MG63 (cell line): ENCODE measurements around the gene ABI2. TPM values are rescaled to one million over a fixed set of nuclear protein-coding genes. Genes with fewer than 3 reads are reported as not detected.

Experiments
- DNase-seq: peaks from one replicate; pipeline ENCODE4 v3.0.0-alpha.2; 2020
- H3K27me3 ChIP-seq: fragments of 250-450 bp; sonication (Bioruptor Pico); 2 replicates; pipeline ENCODE4 v1.5.1; 2020; ENCODE audit warnings: mild to moderate bottlenecking, moderate library complexity
- H3K36me3 ChIP-seq: fragments of 250-450 bp; sonication (Bioruptor Pico); 2 replicates; pipeline ENCODE4 v1.5.1; 2020; ENCODE audit warnings: mild to moderate bottlenecking, moderate library complexity
- H3K4me3 ChIP-seq: fragments of 250-450 bp; sonication (Bioruptor Pico); 2 replicates; pipeline ENCODE4 v1.5.1; 2020; ENCODE audit warnings: mild to moderate bottlenecking, moderate library complexity
- H3K9me3 ChIP-seq: fragments of 250-450 bp; sonication (Bioruptor Pico); 2 replicates; pipeline ENCODE4 v1.5.1; 2020; ENCODE audit warnings: mild to moderate bottlenecking, moderate library complexity
- total RNA-seq: library from RNA; depleted of rRNA; stranded (reverse); fragments of >200 nt; shearing (Covaris generic); gene quantifications from 2 replicates; pipeline ENCODE4 v1.2.3, GENCODE V29; 2014; ENCODE audit warnings: low replicate concordance

The ABI2 gene
- total RNA-seq, 1 experiment from 2014 or later = 33.6 TPM

GRCh38 chr2:203441463-203441862 lies 113.3 kb downstream of the ABI2 start:
- Histone ChIP-seq H3K9me3 (no peaks in the 10 kb centered on the region), H3K4me3 (no peak overlapping the region), H3K36me3 (peaks cover 86% of the 10 kb centered on the region), H3K27me3 (no peaks in the 10 kb centered on the region)
- no peak for DNase-seq

GRCh38 chr2:203442463-203442862 lies 114.3 kb downstream of the ABI2 start:
- H3K36me3 ChIP-seq = peaks cover 83% of the 10 kb centered on the region

GRCh38 chr2:203444738-203445137 lies 116.5 kb downstream of the ABI2 start:
- peaks cover 83% of the 10 kb centered on the region for H3K36me3 ChIP-seq
- no peak overlapping the region for H3K4me3 ChIP-seq

More at GRCh38 chr2:203442463-203442862, 114.3 kb downstream of the ABI2 start:
- H3K27me3 ChIP-seq = no peaks in the 10 kb centered on the region
- no peaks in the 10 kb centered on the region for H3K9me3 ChIP-seq
- no peak overlapping the region for H3K4me3 ChIP-seq
- DNase-seq = no peak

GRCh38 chr2:203446071-203446481 lies 117.9 kb downstream of the ABI2 start:
- DNase-seq = no peak

More at GRCh38 chr2:203444738-203445137, 116.5 kb downstream of the ABI2 start:
- Histone ChIP-seq H3K9me3 (no peaks in the 10 kb centered on the region), H3K27me3 (no peaks in the 10 kb centered on the region)
- DNase-seq = no peak

GRCh38 chr2:203446780-203447179 lies 118.6 kb downstream of the ABI2 start:
- no peak for DNase-seq
- Histone ChIP-seq H3K27me3 (no peaks in the 10 kb centered on the region), H3K9me3 (no peaks in the 10 kb centered on the region), H3K36me3 (peaks cover 89% of the 10 kb centered on the region), H3K4me3 (no peak overlapping the region)

More at GRCh38 chr2:203446071-203446481, 117.9 kb downstream of the ABI2 start:
- no peak overlapping the region for H3K4me3 ChIP-seq
- peaks cover 87% of the 10 kb centered on the region for H3K36me3 ChIP-seq
- no peaks in the 10 kb centered on the region for H3K9me3 ChIP-seq
- H3K27me3 ChIP-seq = no peaks in the 10 kb centered on the region

GRCh38 chr2:203450561-203450960 lies 122.4 kb downstream of the ABI2 start:
- no peaks in the 10 kb centered on the region for H3K9me3 ChIP-seq
- no peaks in the 10 kb centered on the region for H3K27me3 ChIP-seq
- H3K4me3 ChIP-seq = no peak overlapping the region
- H3K36me3 ChIP-seq = peaks cover 90% of the 10 kb centered on the region
- no peak for DNase-seq

- DNase-seq = no peak
- Histone ChIP-seq H3K36me3 (peaks cover 88% of the 10 kb centered on the region), H3K27me3 (no peaks in the 10 kb centered on the region), H3K9me3 (no peaks in the 10 kb centered on the region), H3K4me3 (no peak overlapping the region)
Measured at GRCh38 chr2:203451011-203451410, 122.8 kb downstream of the ABI2 start.

- DNase-seq = no peak
- no peaks in the 10 kb centered on the region for H3K9me3 ChIP-seq
- H3K4me3 ChIP-seq = no peak overlapping the region
- H3K27me3 ChIP-seq = no peaks in the 10 kb centered on the region
- H3K36me3 ChIP-seq = peaks cover 88% of the 10 kb centered on the region
Measured at GRCh38 chr2:203451689-203452088, 123.5 kb downstream of the ABI2 start.

DNA sequence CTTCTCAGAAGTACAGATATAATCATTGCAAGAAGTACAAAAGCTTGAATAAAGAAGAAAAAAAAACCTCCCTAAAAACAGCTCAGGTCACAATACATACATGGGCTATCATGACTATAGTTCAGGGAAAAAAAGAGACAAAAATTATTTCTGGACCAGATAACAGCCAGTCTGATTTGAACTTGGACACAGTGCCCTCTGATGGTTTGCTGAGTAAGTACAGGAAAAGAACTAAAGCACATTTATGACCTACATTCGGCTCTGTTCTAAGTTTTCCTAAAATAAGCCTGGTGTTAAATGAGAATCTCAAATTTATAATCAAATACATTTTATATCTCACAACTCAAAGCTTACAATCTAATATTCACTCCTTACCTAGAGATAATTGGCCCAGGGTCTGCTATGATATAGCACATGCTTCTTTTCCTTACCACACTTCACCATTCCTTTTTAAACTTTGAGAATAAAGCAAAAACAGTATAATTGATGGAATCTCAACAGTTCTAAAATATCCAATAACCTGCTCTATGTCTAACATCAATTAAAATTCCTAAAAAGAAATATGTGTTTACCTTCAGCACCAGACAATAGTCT lies 125.8 kb downstream of the ABI2 start:
- no peak for DNase-seq
- H3K9me3 ChIP-seq = no peaks in the 10 kb centered on the region
- peaks cover 90% of the 10 kb centered on the region for H3K36me3 ChIP-seq
- no peak overlapping the region for H3K4me3 ChIP-seq
- no peaks in the 10 kb centered on the region for H3K27me3 ChIP-seq

DNA sequence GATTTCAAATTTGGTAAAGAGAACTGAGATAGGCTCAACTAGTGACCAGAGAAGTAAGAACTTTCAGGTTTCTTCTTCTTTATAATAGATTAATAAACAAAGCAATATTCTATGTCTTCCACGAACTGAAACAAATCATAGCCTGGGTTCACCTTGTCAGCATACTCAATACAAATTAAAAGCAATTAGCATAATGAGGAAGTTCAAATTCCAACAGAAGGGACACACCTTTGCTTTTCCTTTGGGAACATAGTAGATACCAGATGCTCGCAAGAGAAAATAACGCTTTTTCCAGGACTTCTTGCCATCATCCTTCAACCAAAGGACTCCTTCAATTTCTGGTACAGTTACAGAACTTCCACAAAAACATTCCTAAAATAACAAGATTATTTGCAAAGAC lies 127.0 kb downstream of the ABI2 start:
- H3K4me3 ChIP-seq = no peak overlapping the region
- no peaks in the 10 kb centered on the region for H3K9me3 ChIP-seq
- H3K27me3 ChIP-seq = no peaks in the 10 kb centered on the region
- peaks cover 92% of the 10 kb centered on the region for H3K36me3 ChIP-seq
- no peak for DNase-seq

DNA sequence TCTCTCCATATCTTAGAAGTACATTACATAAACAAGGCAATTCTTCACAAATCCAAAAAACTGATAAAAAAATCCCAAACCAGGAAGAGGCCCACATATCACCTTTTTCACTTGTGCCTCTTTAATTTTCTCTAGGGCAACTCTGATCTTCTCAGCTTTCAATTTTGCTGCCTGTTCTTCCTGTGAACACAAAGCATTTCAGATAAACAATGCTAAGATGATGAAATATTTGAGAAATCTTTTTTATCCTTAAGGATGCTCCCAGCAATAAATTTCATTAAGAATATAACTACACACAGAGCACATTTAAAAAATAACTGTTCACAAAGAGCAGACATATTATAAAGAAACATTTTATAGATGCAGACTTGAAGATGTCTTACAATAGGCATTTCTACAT lies 133.6 kb downstream of the ABI2 start:
- H3K4me3 ChIP-seq = no peak overlapping the region
- H3K9me3 ChIP-seq = no peaks in the 10 kb centered on the region
- peaks cover 79% of the 10 kb centered on the region for H3K36me3 ChIP-seq
- DNase-seq = no peak
- no peaks in the 10 kb centered on the region for H3K27me3 ChIP-seq

DNA sequence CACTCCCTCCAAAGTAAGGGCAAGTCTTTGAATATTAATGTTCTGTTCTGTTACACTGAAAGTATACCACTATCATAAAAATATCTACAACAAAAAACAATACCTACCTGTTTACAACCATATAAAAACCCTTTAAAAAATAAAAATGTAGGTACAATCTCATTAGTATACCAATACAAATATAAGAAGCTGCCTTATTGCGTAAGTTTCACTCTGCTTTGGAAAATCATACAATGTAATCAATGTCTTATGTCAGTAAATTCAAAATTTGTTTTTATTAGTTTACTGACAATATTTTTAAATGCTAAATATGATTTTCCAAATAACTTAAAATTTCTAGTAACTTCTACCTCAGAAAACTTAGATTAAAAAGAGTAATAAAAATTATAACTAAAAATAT lies 134.1 kb downstream of the ABI2 start:
- no peaks in the 10 kb centered on the region for H3K27me3 ChIP-seq
- H3K4me3 ChIP-seq = no peak overlapping the region
- H3K9me3 ChIP-seq = no peaks in the 10 kb centered on the region
- peaks cover 78% of the 10 kb centered on the region for H3K36me3 ChIP-seq
- DNase-seq = no peak

GRCh38 chr2:203463266-203463678 lies 135.1 kb downstream of the ABI2 start:
- H3K36me3 ChIP-seq = peaks cover 77% of the 10 kb centered on the region
- H3K27me3 ChIP-seq = no peaks in the 10 kb centered on the region
- H3K4me3 ChIP-seq = no peak overlapping the region
- H3K9me3 ChIP-seq = no peaks in the 10 kb centered on the region
- DNase-seq = no peak

GRCh38 chr2:203469546-203469945 lies 141.4 kb downstream of the ABI2 start:
- H3K36me3 ChIP-seq = peaks cover 78% of the 10 kb centered on the region

DNA sequence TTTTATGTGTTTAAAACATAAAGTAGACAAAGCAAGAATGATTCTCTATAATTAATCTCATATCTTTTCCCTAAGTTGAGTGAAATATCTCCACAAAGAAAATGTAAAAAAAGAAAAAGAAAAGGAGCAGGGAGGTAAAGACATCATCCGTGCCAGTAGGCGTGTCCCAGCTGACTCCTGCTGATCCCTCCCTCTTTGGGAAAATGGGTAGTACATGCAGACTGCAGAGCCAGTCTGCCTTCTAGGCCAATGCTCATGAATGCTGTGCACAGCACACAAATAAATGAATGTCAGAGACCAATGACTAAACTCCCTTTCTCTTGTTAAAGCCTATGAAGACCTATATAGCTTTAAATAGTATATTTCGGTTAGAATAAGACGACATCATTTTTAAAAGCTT lies 142.2 kb downstream of the ABI2 start:
- Histone ChIP-seq H3K9me3 (no peaks in the 10 kb centered on the region), H3K36me3 (peaks cover 76% of the 10 kb centered on the region), H3K27me3 (no peaks in the 10 kb centered on the region), H3K4me3 (no peak overlapping the region)
- DNase-seq = no peak

More at GRCh38 chr2:203469546-203469945, 141.4 kb downstream of the ABI2 start:
- no peak for DNase-seq
- H3K9me3 ChIP-seq = no peaks in the 10 kb centered on the region
- no peaks in the 10 kb centered on the region for H3K27me3 ChIP-seq
- H3K4me3 ChIP-seq = no peak overlapping the region

- DNase-seq = no peak
- Histone ChIP-seq H3K9me3 (no peaks in the 10 kb centered on the region), H3K4me3 (no peak overlapping the region), H3K36me3 (peaks cover 70% of the 10 kb centered on the region), H3K27me3 (no peaks in the 10 kb centered on the region)
Measured at GRCh38 chr2:203471323-203471722, 143.1 kb downstream of the ABI2 start.

- Histone ChIP-seq H3K36me3 (peaks cover 62% of the 10 kb centered on the region), H3K9me3 (no peaks in the 10 kb centered on the region), H3K27me3 (no peaks in the 10 kb centered on the region), H3K4me3 (no peak overlapping the region)
- no peak for DNase-seq
Measured at GRCh38 chr2:203476881-203477280, 148.7 kb downstream of the ABI2 start.

DNA sequence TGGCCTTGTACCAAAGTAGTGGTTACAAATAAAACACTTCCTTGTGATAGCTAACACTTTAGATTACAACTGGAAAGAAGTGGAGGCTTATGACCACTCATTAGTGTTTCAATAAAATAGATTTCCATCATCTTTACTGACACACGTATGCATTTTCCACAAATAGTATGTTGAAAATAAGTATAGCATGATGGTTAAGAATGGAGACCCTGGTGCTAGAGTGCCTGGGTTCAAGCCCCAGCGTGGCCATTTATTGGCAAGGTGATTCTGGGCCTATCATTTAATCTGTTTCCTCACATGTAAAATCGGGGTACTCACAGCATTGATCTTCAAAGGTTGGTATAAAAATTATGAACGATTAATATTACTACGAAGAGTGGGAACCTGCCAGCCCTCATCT lies 152.4 kb downstream of the ABI2 start:
- H3K36me3 ChIP-seq = peaks cover 81% of the 10 kb centered on the region
- DNase-seq = no peak
- H3K27me3 ChIP-seq = no peaks in the 10 kb centered on the region
- H3K4me3 ChIP-seq = no peak overlapping the region
- no peaks in the 10 kb centered on the region for H3K9me3 ChIP-seq
